NCI-H146 treated with DMSO at 0.1 percent for 48 hours (cell line): Measurements from ENCODE around the gene HLA-DPA1.

ENCODE experiments used
- DNase-seq: peaks from one replicate; lab custom pipeline; 2025; ENCODE audit not compliant: unreplicated experiment; lab: John Stamatoyannopoulos, UW

HLA-DPA1 gene

GRCh38 chr6:33018418-33018817 is 55.0 kb downstream of the HLA-DPA1 start:
- no peak for DNase-seq

- no peak for DNase-seq
Measured at GRCh38 chr6:33017694-33018353, 55.6 kb downstream of the HLA-DPA1 start.

- DNase-seq: no peak
Measured at GRCh38 chr6:33017018-33017417, 56.4 kb downstream of the HLA-DPA1 start.

- no peak for DNase-seq
Measured at GRCh38 chr6:33015798-33016197, 57.7 kb downstream of the HLA-DPA1 start.

- peak; percentile 69 for DNase-seq
Measured at GRCh38 chr6:33014841-33015634, 58.4 kb downstream of the HLA-DPA1 start.
